Upper lobe of right lung (tissue), 1 donor: ENCODE measurements around the gene STMP1. TPM values are rescaled to one million over a fixed set of nuclear protein-coding genes. Genes with fewer than 3 reads are reported as not detected.

Experiments used
- ATAC-seq: fragments of 200-7000 bp; cut with Tn5 transposase; one replicate; pipeline ENCODE4 v1.9.1; 2020; ENCODE audit warnings: mild to moderate bottlenecking, moderate library complexity
- DNase-seq: peaks from one replicate; pipeline ENCODE4 v3.0.0-alpha.2; 2020
- H3K27ac ChIP-seq: fragments of 200-600 bp; one replicate; pipeline ENCODE4 v1.8.0; 2022
- H3K27me3 ChIP-seq: fragments of 200-600 bp; one replicate; pipeline ENCODE4 v1.8.0; 2022; ENCODE audit warnings: mild to moderate bottlenecking
- H3K36me3 ChIP-seq: fragments of 200-600 bp; one replicate; pipeline ENCODE4 v1.8.0; 2022
- H3K4me1 ChIP-seq: fragments of 200-600 bp; one replicate; pipeline ENCODE4 v1.8.0; 2022
- H3K4me3 ChIP-seq: fragments of 200-600 bp; one replicate; pipeline ENCODE4 v1.8.0; 2022; ENCODE audit warnings: mild to moderate bottlenecking
- H3K9me3 ChIP-seq: fragments of 200-600 bp; one replicate; pipeline ENCODE4 v1.8.0; 2022
- intact Hi-C: fragments of 100-400 bp; cut with DNase I; formaldehyde crosslinking; loops from one replicate; pipeline ENCODE4 v1.11.0; 2022
- total RNA-seq: library from RNA; stranded (reverse); fragmentation: NEBNext Ultra II Directional; extraction: Animal tissue kit (Norgen Biotek cat#: 25700); gene quantifications from one replicate; pipeline ENCODE4 v1.2.1, GENCODE V29; 2021
- TF ChIP-seq, protein P1 (sequence below): fragments of 200-600 bp; IDR thresholded peaks from one replicate; pipeline ENCODE4 v1.8.0; 2022; ENCODE audit warnings: antibody characterized with exemption
- donor health status: DM: no; HTN: yes; CAD: no; lungs with severe emphysema.

Gene STMP1
- total RNA-seq, 1 donor from 2014 or later = 23.4 TPM

DNA sequence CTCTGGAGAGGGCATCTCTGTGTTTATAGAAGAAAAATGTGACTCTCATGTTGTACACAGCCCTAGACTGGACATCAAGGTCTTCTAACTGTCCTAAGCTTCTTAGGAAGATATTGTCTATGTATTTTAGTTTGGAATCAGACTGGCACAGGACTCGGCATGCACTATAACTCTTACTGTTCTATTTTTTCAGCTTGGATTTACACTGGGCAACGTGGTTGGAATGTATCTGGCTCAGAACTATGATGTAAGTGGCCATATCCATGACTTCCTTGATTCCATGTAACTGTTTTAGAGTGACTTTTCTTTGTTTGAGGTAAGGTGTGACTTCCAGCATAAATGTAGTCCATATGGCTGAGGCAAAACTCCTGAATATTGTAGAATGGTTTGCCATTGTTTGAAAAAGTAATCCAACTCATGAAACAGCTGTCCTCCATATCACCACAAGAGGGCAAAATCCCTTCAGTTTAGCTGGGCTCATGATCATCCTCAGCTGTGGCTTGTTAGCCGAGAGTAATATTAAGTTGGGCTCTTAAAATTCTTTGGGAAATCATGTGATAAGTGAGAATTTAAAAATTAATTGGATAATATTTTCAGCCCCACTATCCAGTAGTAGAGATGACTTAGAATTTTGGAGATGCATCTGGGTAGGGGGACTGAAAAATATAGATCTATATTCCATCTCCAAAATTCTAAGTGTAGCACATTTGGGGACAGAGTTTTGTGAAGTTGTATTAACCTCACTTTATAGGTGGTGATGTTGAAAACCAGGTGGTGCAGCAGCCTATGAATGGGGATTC is 10.4 kb downstream of the STMP1 start:
- TF ChIP-seq, protein P1, sequence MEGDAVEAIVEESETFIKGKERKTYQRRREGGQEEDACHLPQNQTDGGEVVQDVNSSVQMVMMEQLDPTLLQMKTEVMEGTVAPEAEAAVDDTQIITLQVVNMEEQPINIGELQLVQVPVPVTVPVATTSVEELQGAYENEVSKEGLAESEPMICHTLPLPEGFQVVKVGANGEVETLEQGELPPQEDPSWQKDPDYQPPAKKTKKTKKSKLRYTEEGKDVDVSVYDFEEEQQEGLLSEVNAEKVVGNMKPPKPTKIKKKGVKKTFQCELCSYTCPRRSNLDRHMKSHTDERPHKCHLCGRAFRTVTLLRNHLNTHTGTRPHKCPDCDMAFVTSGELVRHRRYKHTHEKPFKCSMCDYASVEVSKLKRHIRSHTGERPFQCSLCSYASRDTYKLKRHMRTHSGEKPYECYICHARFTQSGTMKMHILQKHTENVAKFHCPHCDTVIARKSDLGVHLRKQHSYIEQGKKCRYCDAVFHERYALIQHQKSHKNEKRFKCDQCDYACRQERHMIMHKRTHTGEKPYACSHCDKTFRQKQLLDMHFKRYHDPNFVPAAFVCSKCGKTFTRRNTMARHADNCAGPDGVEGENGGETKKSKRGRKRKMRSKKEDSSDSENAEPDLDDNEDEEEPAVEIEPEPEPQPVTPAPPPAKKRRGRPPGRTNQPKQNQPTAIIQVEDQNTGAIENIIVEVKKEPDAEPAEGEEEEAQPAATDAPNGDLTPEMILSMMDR = peak; percentile 83
- Histone ChIP-seq H3K9me3 (no peaks in the 10 kb centered on the region), H3K27me3 (no peaks in the 10 kb centered on the region), H3K36me3 (peaks cover 16% of the 10 kb centered on the region), H3K27ac (no peak overlapping the region), H3K4me3 (no peak overlapping the region), H3K4me1 (peaks cover 20% of the 10 kb centered on the region)
- ATAC-seq (peak; percentile 85), DNase-seq (no peak)
- intact Hi-C loops = no loop called here

DNA sequence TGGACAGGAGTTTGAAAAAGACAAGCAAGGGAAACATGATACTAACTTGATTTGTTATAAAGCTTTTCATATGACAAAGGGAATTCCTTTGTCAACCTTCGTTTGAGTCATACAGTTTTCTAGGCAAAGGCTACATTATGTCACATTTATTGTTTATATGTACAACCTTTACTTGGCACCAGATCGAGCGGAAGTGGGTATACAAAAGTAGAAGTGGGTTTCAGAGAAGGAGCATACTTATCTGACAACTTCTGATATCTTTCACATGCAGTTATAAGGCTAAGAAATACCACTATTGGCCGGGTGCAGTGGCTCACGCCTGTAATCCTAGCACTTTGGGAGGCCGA is 11.0 kb downstream of the STMP1 start:
- Histone ChIP-seq H3K27me3 (no peaks in the 10 kb centered on the region), H3K9me3 (no peaks in the 10 kb centered on the region), H3K27ac (no peak overlapping the region), H3K36me3 (peaks cover 22% of the 10 kb centered on the region), H3K4me3 (no peak overlapping the region), H3K4me1 (peaks cover 22% of the 10 kb centered on the region)
- ATAC-seq (no peak), DNase-seq (no peak)
- TF ChIP-seq, protein P1 = no peak
- intact Hi-C loops = no loop called here

DNA sequence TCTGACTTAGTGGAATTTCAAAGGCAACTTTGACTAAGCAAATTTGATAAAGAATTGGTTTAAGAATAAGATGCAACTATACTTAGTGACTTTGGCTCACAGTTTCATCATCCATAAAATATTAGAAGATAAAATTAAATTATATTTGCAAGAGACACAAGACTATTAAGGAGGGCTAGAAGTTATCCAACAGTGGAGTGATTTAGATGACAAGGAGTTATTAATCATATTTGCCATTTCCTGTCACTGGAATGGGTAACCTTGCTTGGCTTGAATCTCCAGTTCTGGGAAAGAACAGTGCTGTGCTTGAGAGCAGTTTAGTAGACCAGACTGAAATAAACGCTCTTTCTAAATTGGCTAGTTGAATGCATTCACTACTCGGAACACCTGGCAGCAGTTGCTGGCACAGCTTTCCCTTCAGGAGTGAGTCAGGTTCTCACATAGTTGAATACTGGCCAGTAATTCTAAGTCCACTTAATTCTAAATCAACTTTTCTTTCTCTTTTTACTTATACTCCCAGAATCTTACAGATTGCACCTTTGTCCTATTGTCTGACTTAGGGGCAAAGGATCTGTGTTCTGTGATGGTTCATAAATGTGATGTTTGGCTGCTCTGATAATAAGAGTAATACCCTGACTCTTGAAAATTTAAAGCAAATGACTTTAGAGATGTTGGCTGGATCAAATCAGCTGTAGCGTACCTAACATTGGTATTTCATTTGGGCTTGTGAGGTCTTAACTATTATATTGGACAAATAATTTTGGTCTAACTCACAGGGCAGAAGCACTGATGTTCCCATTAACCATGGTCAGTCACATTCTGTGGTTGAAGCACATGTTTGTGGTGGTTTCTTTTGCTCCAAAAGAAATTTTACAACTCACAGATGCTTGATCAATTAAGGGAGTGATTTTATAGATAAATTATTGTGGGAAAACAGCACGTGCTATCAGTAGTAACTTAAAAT is 16.6 kb downstream of the STMP1 start:
- TF ChIP-seq, protein P1 = no peak
- ATAC-seq (peak; percentile 86), DNase-seq (peak; percentile 70)
- peak overlapping the region; percentile 6 for H3K27ac ChIP-seq
- H3K4me1 ChIP-seq = peaks cover 7% of the 10 kb centered on the region
- no peaks in the 10 kb centered on the region for H3K9me3 ChIP-seq
- H3K36me3 ChIP-seq = peaks cover 24% of the 10 kb centered on the region
- no peaks in the 10 kb centered on the region for H3K27me3 ChIP-seq
- intact Hi-C loops = no loop called here
- no peak overlapping the region for H3K4me3 ChIP-seq

DNA sequence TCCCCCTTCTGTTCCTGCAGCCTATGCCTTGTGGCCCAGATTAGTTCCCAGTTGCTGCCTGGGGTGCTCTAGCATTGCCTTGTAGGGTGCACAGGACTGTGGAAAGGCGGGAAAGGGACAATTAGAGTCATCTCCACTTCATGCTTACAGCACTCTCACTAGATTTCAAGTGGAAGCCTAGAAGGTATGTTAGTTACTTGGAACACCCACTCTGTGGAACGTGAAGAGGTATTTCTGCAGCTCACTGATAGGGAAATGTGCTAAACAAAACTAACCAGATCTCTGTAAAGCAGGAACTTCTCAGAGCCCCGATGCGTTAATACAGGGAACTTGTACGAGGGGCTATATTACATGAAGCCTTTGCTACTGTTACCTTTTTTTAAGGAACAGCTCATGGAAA is 19.4 kb downstream of the STMP1 start:
- DNase-seq (no peak), ATAC-seq (peak; percentile 74)
- H3K27ac ChIP-seq = no peak overlapping the region
- no peaks in the 10 kb centered on the region for H3K27me3 ChIP-seq
- H3K36me3 ChIP-seq = peaks cover 8% of the 10 kb centered on the region
- peaks cover 11% of the 10 kb centered on the region for H3K4me1 ChIP-seq
- no peaks in the 10 kb centered on the region for H3K9me3 ChIP-seq
- intact Hi-C loops = no loop called here
- TF ChIP-seq, protein P1 = no peak
- no peak overlapping the region for H3K4me3 ChIP-seq

DNA sequence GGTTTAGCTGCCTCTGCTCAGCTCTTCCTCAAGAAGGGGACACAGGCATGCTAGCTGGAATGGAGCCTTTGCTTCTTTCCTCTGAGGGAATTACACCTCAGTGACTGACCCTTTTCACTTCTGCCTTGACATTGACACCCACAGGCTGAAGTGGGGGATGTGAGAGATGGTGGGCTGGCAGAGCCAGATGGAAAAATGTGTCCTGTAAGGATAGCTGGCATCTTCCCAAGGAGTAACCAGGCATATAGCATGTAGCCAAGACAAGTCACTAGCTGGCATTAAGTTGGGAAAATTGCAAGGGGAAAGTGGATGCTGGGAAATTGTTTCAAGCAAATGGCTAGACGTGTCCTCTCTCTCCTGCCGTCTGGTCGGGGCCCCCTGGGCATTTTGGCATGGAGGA is 19.9 kb downstream of the STMP1 start:
- H3K27ac ChIP-seq = no peak overlapping the region
- intact Hi-C loops = no loop called here
- peaks cover 8% of the 10 kb centered on the region for H3K36me3 ChIP-seq
- TF ChIP-seq, protein P1 = no peak
- ATAC-seq (no peak), DNase-seq (no peak)
- peaks cover 11% of the 10 kb centered on the region for H3K4me1 ChIP-seq
- H3K9me3 ChIP-seq = no peaks in the 10 kb centered on the region
- no peak overlapping the region for H3K4me3 ChIP-seq
- no peaks in the 10 kb centered on the region for H3K27me3 ChIP-seq
